ENCODE results near the gene CTLA4. TPM values are rescaled to one million over a fixed set of nuclear protein-coding genes. Genes with fewer than 3 reads are reported as not detected.

Gene CTLA4
- total and polyA plus RNA-seq, 9 of the 15 experiments (the other 6 are each of a cell fraction or from before 2014, with no cell fraction given), result 0.10 to 0.22 (median 0.11) TPM; not detected in 4

DNA sequence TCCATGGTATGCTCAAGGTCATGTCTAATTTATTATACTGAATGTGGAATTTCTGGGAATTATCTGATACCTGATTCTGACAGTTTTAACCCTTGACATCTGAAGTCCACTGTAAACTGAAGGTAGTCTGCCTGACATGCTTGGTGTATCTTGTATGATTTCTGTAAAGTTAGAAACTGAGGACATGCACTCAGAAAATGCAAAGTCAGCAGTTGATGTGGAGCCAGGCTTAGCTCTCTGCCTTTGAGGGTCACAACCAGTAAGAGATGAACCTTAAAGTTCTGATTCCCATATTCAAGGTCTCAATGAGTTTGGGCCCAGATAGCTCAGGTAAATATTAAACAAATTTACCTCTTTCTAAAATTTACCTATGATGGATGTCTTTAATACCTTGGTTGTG lies 12.3 kb upstream of the CTLA4 start (continued):
- TF ChIP-seq, protein P1, sequence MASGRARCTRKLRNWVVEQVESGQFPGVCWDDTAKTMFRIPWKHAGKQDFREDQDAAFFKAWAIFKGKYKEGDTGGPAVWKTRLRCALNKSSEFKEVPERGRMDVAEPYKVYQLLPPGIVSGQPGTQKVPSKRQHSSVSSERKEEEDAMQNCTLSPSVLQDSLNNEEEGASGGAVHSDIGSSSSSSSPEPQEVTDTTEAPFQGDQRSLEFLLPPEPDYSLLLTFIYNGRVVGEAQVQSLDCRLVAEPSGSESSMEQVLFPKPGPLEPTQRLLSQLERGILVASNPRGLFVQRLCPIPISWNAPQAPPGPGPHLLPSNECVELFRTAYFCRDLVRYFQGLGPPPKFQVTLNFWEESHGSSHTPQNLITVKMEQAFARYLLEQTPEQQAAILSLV (tag; IDR thresholded peaks at IDR 0.05), result no peak
- TF ChIP-seq, protein P2, sequence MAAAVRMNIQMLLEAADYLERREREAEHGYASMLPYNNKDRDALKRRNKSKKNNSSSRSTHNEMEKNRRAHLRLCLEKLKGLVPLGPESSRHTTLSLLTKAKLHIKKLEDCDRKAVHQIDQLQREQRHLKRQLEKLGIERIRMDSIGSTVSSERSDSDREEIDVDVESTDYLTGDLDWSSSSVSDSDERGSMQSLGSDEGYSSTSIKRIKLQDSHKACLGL (CRISPR knock-in tag; IDR thresholded peaks at IDR 0.05; ENCODE audit: borderline replicate concordance, poor library complexity, severe bottlenecking), result no peak
- TF ChIP-seq HOMEZ (CRISPR knock-in tag; IDR thresholded peaks at IDR 0.05) (no peak), CHD4 (IDR thresholded peaks at IDR 0.05; ENCODE audit: insufficient read depth, insufficient replicate concordance, low read depth, low read length, poor library complexity, severe bottlenecking) (no peak), SMARCB1 (IDR thresholded peaks at IDR 0.05; ENCODE audit: insufficient read length, low read depth) (no peak), NONO (IDR thresholded peaks at IDR 0.05; ENCODE audit: low read depth in 2 of 2, low read length in 1 of 2) (no peak), RFX1 (IDR thresholded peaks at IDR 0.05) (no peak), HSF4 (CRISPR knock-in tag; IDR thresholded peaks at IDR 0.05; ENCODE audit: borderline replicate concordance) (no peak), MTA3 (IDR thresholded peaks at IDR 0.05; ENCODE audit: borderline replicate concordance) (no peak), ZNF699 (CRISPR knock-in tag; IDR thresholded peaks at IDR 0.05; ENCODE audit: insufficient replicate concordance) (no peak), U2AF2 (optimal IDR thresholded peaks at IDR 0.05; ENCODE audit: low read depth, low read length) (no peak), NCOA1 (IDR thresholded peaks at IDR 0.05; ENCODE audit: low read depth) (no peak), ZNF217 (CRISPR knock-in tag; IDR thresholded peaks at IDR 0.05) (no peak), RFX5 (IDR thresholded peaks at IDR 0.05; ENCODE audit: low read depth, low read length) (no peak), ZBTB33 (CRISPR knock-in tag; IDR thresholded peaks at IDR 0.05) (no peak), E4F1 (CRISPR knock-in tag; IDR thresholded peaks at IDR 0.05; ENCODE audit: borderline replicate concordance) (no peak), ZNF347 (CRISPR knock-in tag; IDR thresholded peaks at IDR 0.05; ENCODE audit: low read depth) (no peak), ZNF77 (CRISPR knock-in tag; IDR thresholded peaks at IDR 0.05) (no peak)
